Measurements from ENCODE around the gene LSM14A. TPM values are rescaled to one million over a fixed set of nuclear protein-coding genes. Genes with fewer than 3 reads are reported as not detected.
A peak's percentile ranks its signal among the peaks of the same experiment; 100 is the strongest.

Gene LSM14A
- total RNA-seq, 1 experiment from 2014 or later = 161 TPM

GRCh38 chr19:34228762-34229161 lies 56.5 kb downstream of the LSM14A start:
- Mint-ChIP-seq H3K27me3 (ENCODE audit: low read depth) (no peaks in the 10 kb centered on the region), H3K27ac (no peak overlapping the region), H3K4me3 (no peak overlapping the region), H3K4me1 (peaks cover 47% of the 10 kb centered on the region), H3K9me3 (no peaks in the 10 kb centered on the region), H3K36me3 (peaks cover 47% of the 10 kb centered on the region)
- DNase-seq (ENCODE audit: low spot score) (no peak), ATAC-seq (no peak)
- ChIA-PET CTCF (no interaction called here), POLR2A (no interaction called here)
- TF ChIP-seq JAZF1 (CRISPR knock-in tag; IDR thresholded peaks at IDR 0.05) (no peak), E2F4 (CRISPR knock-in tag; IDR thresholded peaks at IDR 0.05; ENCODE audit: borderline replicate concordance, low read depth) (no peak)
- TF ChIP-seq, protein P1, sequence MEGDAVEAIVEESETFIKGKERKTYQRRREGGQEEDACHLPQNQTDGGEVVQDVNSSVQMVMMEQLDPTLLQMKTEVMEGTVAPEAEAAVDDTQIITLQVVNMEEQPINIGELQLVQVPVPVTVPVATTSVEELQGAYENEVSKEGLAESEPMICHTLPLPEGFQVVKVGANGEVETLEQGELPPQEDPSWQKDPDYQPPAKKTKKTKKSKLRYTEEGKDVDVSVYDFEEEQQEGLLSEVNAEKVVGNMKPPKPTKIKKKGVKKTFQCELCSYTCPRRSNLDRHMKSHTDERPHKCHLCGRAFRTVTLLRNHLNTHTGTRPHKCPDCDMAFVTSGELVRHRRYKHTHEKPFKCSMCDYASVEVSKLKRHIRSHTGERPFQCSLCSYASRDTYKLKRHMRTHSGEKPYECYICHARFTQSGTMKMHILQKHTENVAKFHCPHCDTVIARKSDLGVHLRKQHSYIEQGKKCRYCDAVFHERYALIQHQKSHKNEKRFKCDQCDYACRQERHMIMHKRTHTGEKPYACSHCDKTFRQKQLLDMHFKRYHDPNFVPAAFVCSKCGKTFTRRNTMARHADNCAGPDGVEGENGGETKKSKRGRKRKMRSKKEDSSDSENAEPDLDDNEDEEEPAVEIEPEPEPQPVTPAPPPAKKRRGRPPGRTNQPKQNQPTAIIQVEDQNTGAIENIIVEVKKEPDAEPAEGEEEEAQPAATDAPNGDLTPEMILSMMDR (IDR thresholded peaks at IDR 0.05) = no peak

- H3K9me3 Mint-ChIP-seq = no peaks in the 10 kb centered on the region
- peaks cover 39% of the 10 kb centered on the region for H3K4me1 Mint-ChIP-seq
- ATAC-seq = no peak
- ChIA-PET POLR2A (interaction anchor here (0.6 kb wide), 1 partner anchor 339 kb away, joined by 3 read pairs; no protein-coding TSS in a partner anchor), CTCF (interaction anchor here (3.6 kb wide), 1 partner anchor 12 kb away, joined by 28 read pairs; no protein-coding TSS in a partner anchor)
- peaks cover 37% of the 10 kb centered on the region for H3K36me3 Mint-ChIP-seq
- peak overlapping the region; percentile 60; the same call in 1 of the 2 replicates for H3K27ac Mint-ChIP-seq
- TF ChIP-seq HMGXB4 (CRISPR knock-in tag; IDR thresholded peaks at IDR 0.05) (no peak), ZNF416 (CRISPR knock-in tag; IDR thresholded peaks at IDR 0.05) (no peak), CREM (CRISPR knock-in tag; IDR thresholded peaks at IDR 0.05) (no peak), CREB1 (CRISPR knock-in tag; IDR thresholded peaks at IDR 0.05) (no peak), MXD4 (CRISPR knock-in tag; IDR thresholded peaks at IDR 0.05; ENCODE audit: borderline replicate concordance) (no peak)
- H3K4me3 Mint-ChIP-seq = no peak overlapping the region
- no peak for DNase-seq (ENCODE audit: low spot score)
- H3K27me3 Mint-ChIP-seq (ENCODE audit: low read depth) = no peaks in the 10 kb centered on the region
Measured at GRCh38 chr19:34229721-34230120, 57.4 kb downstream of the LSM14A start.

- CTCF ChIA-PET = interaction anchor here (3.6 kb wide), 1 partner anchor 11 kb away, joined by 28 read pairs; no protein-coding TSS in a partner anchor
- ATAC-seq = peak; percentile 64
- Mint-ChIP-seq H3K36me3 (peaks cover 34% of the 10 kb centered on the region), H3K27me3 (ENCODE audit: low read depth) (no peaks in the 10 kb centered on the region), H3K27ac (peak overlapping the region; percentile 91), H3K4me3 (peak overlapping the region; percentile 38), H3K4me1 (peaks cover 28% of the 10 kb centered on the region), H3K9me3 (peaks cover 5% of the 10 kb centered on the region)
- peak; percentile 33 for DNase-seq (ENCODE audit: low spot score)
- TF ChIP-seq HMGA2 (CRISPR knock-in tag; IDR thresholded peaks at IDR 0.05) (no peak), USF2 (CRISPR knock-in tag; IDR thresholded peaks at IDR 0.05) (no peak), NFE2L1 (CRISPR knock-in tag; IDR thresholded peaks at IDR 0.05) (no peak), STAT6 (CRISPR knock-in tag; conservative IDR thresholded peaks at IDR 0.05; ENCODE audit: low read depth) (no peak)
- POLR2A ChIA-PET = no interaction called here
Measured at GRCh38 chr19:34230820-34231219, 58.5 kb downstream of the LSM14A start.
